Endothelial cell of hepatic sinusoid (primary cell): ENCODE measurements around the gene ZBTB42.

Source experiments
- in situ Hi-C: cut with HindIII; loops from 2 replicates; pipeline ENCODE4 v1.10.0; 2017; ENCODE audit warnings: low sequenced_read_pairs

The ZBTB42 gene

DNA sequence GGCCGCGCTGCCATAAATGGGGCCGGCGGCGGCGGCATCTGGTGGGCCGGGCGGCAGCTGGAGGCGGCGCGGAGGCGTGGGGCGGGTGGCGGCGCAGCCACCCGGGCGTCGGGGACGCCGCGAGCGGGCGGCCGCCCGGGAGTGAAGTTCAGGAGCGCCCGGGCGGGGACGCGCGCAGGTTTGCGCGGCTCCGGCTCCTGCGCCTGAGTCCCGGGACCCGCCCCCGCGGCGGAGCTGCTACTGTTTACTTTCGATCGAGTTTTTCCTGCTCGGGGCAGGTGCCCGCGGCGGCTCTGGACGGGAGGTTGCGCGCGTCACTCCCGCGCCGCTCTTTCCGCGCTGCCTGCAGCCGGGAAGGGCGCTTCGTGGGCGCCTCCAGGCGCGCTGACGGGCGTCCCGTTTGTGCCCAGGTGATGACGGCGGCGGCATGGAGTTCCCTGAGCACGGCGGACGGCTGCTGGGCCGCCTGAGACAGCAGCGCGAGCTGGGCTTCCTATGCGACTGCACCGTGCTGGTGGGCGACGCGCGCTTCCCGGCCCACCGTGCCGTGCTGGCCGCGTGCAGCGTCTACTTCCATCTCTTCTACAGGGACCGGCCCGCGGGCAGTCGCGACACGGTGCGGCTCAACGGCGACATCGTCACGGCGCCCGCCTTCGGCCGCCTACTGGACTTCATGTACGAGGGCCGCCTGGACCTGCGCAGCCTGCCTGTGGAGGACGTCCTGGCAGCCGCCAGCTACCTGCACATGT is at the start of gene ZBTB42:
Gene ZBTB42, plus strand, starts transcription at position 331 of the 749 bp plus-strand sequence. Its CDS starts 97 bp downstream, at position 428.
- in situ Hi-C loops = no loop called here

DNA sequence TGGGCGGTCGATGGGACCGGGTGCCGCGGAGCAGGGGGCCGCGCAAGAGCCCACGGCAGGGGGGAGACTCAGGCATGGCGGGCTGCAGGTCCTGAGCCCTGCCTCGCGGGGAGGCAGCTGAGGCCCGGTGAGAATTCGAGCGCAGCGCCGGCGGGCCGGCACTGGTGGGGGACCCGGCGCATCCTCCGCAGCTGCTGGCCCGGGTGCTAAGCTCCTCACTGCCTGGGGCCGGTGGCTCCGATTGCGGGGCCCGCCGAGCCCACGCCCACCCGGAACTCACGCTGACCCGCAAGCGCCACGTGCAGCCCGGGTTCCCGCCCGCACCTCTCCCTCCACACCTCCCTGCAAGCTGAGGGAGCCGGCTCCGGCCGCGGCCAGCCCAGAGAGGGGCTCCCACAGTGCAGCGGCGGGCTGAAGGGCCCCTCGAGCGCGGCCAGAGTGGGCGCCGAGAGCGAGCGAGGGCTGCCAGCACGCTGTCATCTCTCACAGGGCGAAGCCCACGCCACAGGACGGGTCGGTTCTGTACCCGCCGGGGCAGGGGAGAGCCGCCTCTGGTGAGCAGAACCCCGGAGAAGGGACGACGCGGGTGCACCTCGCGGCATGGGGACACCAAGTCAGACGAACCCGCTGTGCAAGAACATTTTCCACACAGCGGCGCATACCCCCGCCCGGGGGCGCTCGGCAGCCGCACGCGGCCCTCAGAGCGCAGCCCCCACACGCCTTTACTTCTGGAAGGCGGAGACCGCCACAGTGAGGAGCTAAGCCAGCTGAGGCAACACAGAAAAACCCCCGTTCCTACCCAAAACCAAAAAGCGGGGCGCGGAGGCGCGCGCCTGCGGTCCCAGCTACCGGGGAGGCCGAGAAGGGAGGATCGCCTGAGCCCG is 49.1 kb upstream of the ZBTB42 start:
- in situ Hi-C loops = no loop called here

DNA sequence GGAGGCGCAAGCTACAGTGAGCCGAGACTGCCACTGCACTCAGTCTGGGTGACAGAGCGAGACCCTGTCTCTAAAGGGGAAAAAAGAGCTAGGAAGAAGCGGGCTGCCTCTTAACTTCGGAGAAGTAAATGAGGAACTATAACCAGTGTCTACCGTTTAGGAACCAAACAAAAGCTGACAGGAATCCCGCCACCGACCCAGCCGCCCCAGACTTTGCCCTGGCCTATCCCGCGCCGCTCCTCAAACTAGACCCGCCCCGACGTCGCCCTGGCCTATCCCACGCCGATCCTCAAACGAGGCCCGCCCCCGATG is 48.5 kb upstream of the ZBTB42 start:
- in situ Hi-C loops = no loop called here

DNA sequence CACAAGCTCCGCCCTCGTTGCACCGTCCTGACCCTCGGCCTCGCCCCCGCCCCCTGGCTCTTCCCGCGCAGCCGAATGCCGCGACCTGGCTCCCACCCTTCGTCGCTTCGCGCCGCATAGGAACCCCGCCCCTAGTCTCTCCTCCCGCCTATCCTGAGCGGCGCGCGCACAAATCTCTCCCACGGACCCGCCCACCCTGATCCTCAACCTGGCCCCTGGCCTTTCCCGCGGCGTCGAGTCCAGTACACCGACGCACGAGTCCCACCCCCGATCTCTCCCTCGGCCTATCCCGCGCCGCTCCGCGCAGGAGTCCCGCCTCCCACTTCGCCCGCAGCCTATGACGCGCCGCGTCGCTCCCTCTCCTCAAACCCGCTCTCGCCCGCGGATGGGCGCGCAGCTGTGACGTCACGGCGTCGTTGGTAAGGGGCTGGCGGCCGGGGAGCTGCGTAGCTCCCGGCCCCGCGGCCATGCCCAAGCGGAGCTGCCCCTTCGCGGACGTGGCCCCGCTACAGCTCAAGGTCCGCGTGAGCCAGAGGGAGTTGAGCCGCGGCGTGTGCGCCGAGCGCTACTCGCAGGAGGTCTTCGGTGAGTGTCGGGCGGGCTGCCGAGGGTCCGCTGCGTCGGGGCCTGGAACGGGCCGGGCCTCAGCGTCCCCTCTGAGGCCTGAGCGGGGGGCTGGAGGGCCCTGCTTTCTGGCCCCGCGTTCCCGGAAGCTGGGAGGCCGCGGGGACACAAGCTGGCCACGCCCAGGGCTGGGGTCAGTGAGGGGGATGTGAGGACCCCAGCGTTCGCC is 48.0 kb upstream of the ZBTB42 start, which contains the start of gene SIVA1:
Gene SIVA1, plus strand, starts transcription at position 413 of the 793 bp plus-strand sequence. Its CDS starts 55 bp downstream, at position 468.
- in situ Hi-C loops = no loop called here

DNA sequence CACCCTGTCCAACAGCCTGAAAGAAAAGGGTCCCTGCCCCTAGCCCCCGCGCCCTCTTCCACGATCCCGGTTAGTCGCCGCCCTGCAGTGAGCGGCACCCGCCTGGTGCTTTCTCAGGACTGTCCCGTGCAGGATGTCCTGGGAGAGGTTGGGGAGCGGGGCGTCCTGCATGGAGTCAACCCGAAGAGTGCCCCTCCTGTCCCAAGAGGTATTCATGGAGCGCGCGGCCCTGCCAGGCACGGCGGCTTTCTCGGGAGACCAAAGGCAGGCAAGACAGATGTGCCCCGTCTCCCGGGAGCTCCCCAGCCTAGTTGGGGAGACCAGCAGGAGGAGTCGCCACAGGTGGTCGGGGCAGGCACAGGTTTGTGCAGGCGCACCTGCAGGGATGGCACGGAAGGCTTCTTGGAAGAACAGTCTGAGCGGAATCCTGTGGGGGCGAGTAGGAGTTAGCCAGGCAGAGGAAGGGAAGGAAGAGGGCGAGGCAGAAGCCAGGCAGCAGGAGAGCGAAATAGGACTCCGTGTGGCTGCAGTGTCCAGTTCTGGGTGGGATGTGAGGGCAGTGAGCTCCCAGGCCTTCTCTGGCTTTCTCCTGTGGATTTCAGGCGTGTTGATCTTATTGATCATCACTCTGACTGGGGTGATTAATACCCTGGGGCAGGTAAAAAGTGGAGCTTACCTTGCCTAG is 47.2 kb upstream of the ZBTB42 start:
- in situ Hi-C loops = no loop called here

DNA sequence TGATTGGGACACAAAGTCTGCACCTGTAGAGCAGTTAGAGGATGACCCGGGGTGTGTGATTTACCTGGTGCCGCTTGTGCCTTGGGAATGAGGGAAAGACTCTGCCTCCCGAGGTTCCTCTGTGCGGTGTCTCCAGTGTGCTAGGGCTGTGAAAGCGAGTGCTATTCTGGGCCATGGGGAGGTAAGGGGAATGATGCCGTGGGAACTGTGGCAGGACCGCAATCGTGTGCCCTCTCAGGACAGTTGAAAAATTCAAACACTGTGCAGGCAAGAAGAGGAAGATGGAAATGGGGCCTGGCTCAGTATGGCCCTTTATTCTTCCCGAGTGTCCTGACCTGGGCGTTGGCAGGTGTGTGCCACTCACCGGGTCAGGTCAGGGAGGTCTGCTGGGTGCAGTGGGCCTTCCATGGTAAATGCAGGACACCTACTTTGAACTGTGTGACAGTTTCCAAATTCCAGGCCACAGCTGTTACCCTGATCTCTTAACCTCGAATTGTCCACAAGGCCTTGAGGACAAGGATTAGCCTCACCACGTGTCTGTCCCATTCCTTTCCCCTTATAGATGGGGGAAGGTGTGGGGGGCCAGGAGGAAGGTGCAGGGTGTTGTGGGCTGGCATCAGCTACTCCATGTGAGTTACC is 46.6 kb upstream of the ZBTB42 start:
- in situ Hi-C loops = no loop called here

DNA sequence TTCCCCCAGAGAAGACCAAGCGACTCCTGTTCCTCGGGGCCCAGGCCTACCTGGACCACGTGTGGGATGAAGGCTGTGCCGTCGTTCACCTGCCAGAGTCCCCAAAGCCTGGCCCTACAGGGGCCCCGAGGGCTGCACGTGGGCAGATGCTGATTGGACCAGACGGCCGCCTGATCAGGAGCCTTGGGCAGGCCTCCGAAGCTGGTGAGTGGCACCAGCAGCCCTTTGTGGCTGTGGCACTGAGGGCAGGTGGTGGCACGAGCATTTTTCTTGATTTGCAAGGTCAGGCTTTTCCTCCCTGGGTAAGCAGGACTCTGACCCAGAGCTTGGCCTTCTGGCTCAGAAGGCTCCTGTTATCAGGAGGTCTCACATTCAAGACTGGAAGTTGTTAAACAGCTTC is 45.3 kb upstream of the ZBTB42 start:
- in situ Hi-C loops = no loop called here

DNA sequence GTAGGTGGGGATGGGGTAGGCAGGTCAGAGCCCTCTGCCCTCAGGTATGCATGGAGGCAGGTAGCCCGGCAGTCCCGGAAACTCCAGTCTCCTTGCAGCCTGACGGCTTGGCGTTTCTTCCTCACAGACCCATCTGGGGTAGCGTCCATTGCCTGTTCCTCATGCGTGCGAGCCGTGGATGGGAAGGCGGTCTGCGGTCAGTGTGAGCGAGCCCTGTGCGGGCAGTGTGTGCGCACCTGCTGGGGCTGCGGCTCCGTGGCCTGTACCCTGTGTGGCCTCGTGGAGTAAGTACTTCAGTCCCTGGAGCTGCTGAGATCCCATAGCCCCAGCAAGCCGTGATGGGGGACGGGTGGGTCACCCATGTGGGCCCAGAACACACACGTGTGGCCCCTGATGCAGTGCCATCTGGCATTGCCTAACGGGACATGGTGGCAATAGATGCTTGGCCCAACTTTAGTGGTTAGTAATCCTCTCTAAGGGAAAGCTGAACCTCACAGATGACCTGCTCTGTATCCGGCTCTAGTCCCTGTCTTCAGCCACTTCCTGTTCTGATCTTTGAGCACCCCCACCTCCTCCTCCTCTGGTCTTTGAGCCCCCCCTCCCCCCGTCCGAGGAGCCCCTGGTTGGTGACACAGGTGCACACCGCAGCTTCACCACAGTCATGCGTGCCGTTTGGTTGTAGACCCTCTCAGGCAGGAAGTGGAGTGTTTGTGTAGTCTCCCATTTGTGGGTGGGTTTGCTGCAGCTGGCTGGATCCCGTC is 44.2 kb upstream of the ZBTB42 start:
- in situ Hi-C loops = no loop called here

DNA sequence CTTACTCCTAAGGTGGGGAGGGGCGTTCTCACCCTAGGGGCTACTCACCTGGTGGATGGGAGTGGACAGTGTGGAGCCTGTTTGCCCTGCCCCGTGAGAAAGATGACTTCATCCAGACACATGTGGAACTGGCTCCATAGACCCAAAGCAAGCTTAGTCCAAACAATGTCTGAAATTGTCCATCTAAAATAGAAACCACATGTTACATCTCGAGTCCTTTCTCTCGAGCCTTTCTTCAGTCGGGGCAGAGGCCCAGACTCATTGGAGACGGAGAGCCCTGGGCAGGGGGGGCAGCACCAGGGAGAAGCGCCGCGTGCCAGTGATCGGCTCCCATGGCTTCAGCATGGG is 43.7 kb upstream of the ZBTB42 start:
- in situ Hi-C loops = no loop called here

DNA sequence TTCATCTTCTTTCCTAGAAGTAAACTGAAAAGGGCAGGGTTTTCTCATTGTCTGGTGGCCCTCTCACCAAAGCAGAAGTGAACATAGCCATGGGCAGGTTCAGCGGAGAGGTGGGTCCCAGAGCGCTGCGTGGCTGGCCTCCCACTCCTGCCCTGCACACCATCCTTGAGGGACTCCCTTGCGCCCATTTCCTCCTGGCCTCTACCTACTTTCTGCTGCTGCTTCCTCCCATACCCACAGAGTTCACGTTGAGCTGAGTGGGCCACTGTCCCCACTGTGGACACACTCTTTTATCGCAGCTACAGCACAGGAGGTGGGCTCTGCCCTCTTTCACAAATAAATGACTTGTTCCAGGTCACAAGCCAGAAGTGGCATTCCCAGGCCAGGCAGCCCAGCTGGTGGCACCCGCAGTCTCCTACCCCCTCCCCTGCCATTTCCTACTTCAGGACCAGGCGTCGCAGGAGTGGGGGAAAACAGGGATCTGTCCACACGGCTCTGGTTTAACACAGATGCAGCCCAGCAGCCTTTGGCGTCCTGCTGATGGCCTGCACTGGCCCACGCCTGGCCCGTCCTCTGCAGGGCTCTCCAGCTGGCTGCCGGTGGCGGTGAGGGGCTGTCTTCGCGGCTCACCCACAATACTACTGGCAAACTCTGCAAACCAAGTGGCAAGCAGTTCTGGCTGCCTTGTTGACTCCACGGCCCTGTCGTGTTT is 43.1 kb upstream of the ZBTB42 start:
- in situ Hi-C loops = no loop called here

DNA sequence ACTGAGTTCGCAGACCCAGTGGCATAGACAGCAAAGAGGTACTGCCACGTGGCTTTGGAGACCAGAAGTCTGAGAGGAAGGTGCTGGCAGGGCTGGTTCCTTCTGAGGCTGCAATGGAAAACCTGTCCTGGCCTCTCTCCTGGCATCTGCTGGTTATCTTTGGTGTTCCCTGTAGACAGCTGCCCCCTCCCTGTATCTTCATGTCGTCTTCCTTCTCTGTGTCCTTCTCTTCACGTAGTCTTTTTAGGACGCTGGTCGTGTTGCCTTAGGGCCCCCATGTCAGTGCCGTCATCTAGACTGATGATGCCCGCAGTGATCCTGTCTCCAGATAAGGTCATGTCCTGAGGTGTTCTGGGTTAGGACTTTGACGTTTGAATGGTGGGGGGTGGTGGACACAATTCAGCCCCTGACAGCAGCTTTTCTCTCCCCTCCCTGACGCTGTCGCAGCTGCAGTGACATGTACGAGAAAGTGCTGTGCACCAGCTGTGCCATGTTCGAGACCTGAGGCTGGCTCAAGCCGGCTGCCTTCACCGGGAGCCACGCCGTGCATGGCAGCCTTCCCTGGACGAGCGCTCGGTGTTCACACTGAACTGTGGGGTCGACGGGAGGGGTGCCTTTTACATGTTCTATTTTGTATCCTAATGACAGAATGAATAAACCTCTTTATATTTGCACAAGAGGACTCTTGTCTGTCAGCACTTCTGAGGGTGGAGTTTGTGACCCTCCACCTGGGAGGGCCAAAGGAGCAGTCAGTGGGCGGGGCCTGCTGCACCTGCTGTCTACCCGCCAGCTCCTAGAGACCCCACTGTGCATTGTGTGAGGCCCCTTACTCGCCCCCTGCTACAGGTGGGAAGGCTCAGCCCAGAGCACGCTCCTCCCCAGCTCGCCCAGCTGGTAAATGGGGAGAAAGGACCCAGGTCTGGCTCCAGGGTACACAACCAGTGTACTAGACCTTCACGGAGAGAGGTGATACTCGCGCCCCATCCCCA is 41.6 kb upstream of the ZBTB42 start:
- in situ Hi-C loops = no loop called here

DNA sequence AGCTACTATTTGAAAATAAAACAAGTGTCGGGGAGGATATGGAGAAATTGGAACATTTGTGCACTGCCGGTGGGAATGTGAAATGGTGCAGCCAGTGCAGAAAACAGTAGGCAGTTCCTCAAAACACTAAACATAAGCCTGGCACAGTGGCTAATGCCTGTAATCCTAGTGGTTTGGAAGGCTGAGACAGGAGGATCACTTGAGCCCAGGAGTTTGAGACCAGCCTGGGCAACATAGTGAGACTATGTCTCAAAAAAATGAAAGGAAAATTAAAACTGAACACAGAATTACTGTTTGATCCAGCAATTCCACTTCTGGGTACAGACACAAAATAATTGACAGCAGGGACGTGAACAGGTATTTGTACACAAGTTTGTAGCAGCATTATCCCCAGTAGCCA is 35.4 kb upstream of the ZBTB42 start:
- in situ Hi-C loops = no loop called here

DNA sequence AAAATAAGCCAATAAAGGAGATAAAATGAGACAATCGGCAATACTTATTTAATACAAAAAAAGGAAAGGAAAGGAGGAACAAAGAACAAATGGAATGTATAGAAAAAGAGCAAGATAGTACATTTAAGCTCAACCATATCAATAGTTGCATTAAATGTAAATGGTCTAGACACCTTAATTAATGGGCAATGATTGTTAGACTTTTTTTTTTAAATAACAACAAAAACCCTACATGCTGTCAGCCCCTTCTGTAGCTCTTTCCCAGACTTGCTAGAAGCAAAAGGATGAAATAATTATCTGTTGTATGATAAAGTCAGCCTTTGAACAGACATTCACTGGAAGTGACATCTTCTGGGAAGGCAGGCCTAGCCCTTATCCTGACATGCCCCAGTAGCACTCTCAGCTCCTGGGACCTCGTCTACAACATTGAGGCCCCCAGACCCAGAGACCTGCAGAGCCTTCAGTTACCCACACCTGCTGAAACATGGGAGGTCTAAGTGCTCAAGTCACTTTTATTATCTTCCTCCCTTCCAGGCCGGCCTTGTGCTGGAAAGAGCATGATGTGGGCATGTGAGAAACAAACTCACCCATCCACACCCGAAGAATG is 34.5 kb upstream of the ZBTB42 start:
- in situ Hi-C loops = no loop called here

DNA sequence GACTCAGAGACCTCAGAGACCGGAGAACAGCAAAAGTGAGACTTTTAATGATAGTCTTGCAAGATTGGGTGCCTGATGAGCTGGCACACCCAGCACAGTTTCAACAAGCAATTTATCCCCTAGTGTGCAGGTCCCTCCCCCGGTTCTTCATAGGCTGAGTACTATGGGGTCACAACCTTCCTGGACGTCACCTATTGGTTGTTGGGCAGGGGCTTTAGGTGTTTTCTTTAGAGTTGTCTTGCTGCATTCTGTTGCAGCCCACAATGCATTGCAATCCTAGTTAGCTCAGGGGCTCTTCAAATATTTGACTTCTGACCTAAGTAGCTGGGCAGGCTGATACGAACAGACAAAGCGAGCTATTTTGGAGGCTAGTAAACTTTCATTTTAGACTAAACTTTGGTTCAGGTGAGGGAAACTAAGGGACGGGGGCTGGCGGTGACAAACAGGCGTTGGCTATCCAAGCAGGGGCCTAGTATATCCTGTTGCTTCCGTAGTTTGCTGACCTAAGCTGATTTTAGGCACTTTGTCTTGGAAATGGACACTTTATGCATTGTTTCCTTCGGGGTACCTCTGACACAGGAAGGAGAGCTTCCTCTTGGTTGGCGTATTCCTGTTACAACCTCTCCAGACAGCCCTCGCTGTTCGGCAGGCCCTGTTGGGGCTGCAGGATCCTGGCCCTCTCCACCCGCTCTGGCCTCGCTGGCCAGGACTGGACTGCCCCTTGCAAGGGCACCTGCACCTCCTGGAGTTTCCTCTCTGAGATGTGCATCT is 33.9 kb upstream of the ZBTB42 start:
- in situ Hi-C loops = no loop called here

DNA sequence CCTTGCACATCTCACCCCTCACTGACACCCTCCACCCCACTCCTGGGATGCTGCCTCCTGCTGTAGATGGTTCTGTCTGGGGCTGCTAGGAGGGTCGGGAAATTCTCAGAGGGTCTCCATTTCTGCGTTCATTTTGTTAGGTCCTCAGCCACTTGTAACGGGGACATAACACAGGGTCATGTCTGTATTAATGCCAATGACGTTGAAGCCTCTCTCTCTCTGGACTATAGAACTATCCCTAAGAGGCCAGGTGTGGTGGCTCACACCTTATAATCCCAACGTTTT is 33.3 kb upstream of the ZBTB42 start:
- in situ Hi-C loops = no loop called here

DNA sequence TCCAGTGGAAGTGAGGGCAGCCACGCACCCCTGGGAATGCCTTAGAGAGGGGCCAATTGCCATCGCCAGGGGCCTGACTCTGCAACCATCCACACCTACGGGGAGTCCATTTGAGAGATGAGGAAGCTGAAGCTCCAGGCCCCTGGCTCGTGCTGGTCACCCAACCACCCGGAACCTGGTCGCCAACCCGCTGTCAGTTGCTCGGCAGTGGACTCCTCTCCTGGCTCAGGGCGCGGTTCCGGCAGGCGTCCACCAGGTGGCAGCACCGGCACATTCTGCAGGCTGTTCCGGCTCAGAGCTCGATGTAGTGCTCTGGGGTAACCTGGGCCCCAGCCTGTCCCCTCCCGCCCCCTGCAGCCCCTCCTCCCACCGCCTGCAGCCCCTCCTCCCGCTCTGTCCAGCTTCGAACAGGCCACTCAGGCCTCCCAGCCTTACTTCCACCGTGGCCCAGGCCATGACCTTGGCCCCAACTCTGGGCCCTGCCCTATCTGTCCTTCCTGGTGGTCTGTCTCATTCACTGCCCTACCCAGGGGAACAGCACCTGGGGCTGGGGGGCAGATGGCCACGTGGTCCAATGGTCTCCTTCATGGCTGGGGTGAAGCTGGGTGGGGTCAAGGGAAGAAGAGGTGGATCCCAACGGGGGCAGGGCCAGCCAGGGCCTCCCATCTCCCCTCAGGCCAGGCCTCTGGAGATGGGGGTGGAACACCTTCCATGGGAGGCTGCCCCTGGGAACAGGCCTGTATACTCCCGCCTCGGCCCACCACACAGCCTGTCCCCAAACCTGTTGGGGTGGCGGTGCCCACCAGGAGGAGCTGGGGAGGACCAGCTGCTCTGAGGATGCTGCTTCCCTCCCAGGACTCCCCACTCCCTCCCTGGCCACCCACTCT is 32.2 kb upstream of the ZBTB42 start:
- in situ Hi-C loops = no loop called here
